Heart left ventricle (tissue), 13 donors: ENCODE results near the gene DNAJB1.
"Not testable (repeated sequence)": the region's sequence is repeated elsewhere in the genome, so short reads cannot be mapped to it uniquely, and the experiment has no call there.

Source experiments
- POLR2A ChIP-seq, 2 donors: fragments of 450-650 bp; IDR thresholded peaks; one replicate each; pipeline ENCODE4 v1.6.1; 2017; ENCODE audit warnings: antibody characterized with exemption in 2 of 2, mild to moderate bottlenecking in 2 of 2, moderate library complexity in 2 of 2
- TF ChIP-seq, protein P1 (sequence below), 12 donors: fragments of 200-600 bp; sonication (generic) in 4 of 12; IDR thresholded peaks; one replicate each; pipeline versions ENCODE4 v1.5.0 to v1.8.0; 2018 to 2022; ENCODE audit warnings: antibody characterized with exemption in 12 of 12, mild to moderate bottlenecking in 5 of 12
- donor health status: ischemic (EF 13 %, LVEDD 7.1; RV severe dilation, severe dysfunction).
- donor health status: DM: no; HTN: yes; CAD: no.
- donor health status: DM: no; HTN: no; CAD: no.
- donor health status: ischemic (EF 25% LVEDD 6.9; RV normal size, moderate dysfunction).
- donor health status: ischemic (EF 25% LVEDD 5.7; RV mildly dilated, moderate dysfunction).
- donor health status: ischemic (EF 35%, LVEDD 5.7; RV mildly dilated, moderate dysfunction).
- donor health status: nonischemic (EF 11% LVEDD 7.7; RV severe dilation, severe dysfunction).
- donor health status: DM: yes; HTN: yes; CAD: no.
- donor health status: PGD.
- donor health status: ischemic (EF 29% LVEDD 5.4; RV normal size, mild dysfunction).
- donor health status: nonischemic (EF 23%, LVEDD 6.1; RV moderate dilation, normal function).

DNA sequence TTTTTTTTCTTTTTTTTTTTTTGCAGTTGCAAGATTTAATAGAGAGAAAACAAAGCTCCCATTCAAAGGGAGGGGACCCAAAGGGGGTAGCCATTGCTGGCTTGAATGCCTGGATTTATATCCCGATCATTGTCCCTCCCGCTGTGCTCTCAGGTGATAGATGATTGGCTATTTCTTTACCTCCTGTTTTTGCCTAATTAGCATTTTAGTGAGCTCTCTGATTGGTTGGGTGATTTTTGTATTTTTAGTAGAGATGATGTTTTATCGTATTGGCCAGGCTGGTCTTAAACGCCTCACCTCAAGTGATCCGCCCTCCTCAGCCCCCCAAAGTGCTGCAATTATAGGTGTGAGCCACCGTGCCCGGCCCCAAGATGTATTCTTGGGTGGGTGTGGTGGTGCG lies 13.6 kb downstream of the DNAJB1 start:
- TF ChIP-seq POLR2A (IDR thresholded peaks at IDR 0.05) = not testable (repeated sequence)
- TF ChIP-seq, protein P1, sequence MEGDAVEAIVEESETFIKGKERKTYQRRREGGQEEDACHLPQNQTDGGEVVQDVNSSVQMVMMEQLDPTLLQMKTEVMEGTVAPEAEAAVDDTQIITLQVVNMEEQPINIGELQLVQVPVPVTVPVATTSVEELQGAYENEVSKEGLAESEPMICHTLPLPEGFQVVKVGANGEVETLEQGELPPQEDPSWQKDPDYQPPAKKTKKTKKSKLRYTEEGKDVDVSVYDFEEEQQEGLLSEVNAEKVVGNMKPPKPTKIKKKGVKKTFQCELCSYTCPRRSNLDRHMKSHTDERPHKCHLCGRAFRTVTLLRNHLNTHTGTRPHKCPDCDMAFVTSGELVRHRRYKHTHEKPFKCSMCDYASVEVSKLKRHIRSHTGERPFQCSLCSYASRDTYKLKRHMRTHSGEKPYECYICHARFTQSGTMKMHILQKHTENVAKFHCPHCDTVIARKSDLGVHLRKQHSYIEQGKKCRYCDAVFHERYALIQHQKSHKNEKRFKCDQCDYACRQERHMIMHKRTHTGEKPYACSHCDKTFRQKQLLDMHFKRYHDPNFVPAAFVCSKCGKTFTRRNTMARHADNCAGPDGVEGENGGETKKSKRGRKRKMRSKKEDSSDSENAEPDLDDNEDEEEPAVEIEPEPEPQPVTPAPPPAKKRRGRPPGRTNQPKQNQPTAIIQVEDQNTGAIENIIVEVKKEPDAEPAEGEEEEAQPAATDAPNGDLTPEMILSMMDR (IDR thresholded peaks at IDR 0.05) = not testable (repeated sequence)
